AG09309 (cell line): Measurements from ENCODE around the gene DMXL1.

Experiments
- DNase-seq: peaks from one replicate; pipeline ENCODE4 v3.0.0-alpha.2; 2010; ENCODE audit warnings: low read depth
- H3K4me3 ChIP-seq: 2 replicates; pipeline ENCODE4 v1.5.1; 2011; ENCODE audit warnings: mild to moderate bottlenecking, low read depth, low read length, moderate library complexity; ENCODE audit not compliant: control insufficient read depth
- TF ChIP-seq, protein P1 (sequence below): IDR thresholded peaks from 2 replicates; pipeline ENCODE4 v1.5.1; 2011; ENCODE audit warnings: mild to moderate bottlenecking, low read depth, low read length, inconsistent platforms; ENCODE audit not compliant: insufficient read depth, control insufficient read depth; ENCODE audit errors: missing control alignments

Gene DMXL1

GRCh38 chr5:119286511-119287488 is 215.9 kb downstream of the DMXL1 start:
- H3K4me3 ChIP-seq = no peak overlapping the region
- no peak for DNase-seq
- TF ChIP-seq, protein P1, sequence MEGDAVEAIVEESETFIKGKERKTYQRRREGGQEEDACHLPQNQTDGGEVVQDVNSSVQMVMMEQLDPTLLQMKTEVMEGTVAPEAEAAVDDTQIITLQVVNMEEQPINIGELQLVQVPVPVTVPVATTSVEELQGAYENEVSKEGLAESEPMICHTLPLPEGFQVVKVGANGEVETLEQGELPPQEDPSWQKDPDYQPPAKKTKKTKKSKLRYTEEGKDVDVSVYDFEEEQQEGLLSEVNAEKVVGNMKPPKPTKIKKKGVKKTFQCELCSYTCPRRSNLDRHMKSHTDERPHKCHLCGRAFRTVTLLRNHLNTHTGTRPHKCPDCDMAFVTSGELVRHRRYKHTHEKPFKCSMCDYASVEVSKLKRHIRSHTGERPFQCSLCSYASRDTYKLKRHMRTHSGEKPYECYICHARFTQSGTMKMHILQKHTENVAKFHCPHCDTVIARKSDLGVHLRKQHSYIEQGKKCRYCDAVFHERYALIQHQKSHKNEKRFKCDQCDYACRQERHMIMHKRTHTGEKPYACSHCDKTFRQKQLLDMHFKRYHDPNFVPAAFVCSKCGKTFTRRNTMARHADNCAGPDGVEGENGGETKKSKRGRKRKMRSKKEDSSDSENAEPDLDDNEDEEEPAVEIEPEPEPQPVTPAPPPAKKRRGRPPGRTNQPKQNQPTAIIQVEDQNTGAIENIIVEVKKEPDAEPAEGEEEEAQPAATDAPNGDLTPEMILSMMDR = no peak

GRCh38 chr5:119287547-119288111 is 216.7 kb downstream of the DMXL1 start:
- TF ChIP-seq, protein P1 = no peak
- no peak overlapping the region for H3K4me3 ChIP-seq
- DNase-seq = no peak

- no peak for DNase-seq
- H3K4me3 ChIP-seq = no peak overlapping the region
- TF ChIP-seq, protein P1 = no peak
These were observed 217.6 kb downstream of the DMXL1 start for GRCh38 chr5:119288379-119289033.

DNA sequence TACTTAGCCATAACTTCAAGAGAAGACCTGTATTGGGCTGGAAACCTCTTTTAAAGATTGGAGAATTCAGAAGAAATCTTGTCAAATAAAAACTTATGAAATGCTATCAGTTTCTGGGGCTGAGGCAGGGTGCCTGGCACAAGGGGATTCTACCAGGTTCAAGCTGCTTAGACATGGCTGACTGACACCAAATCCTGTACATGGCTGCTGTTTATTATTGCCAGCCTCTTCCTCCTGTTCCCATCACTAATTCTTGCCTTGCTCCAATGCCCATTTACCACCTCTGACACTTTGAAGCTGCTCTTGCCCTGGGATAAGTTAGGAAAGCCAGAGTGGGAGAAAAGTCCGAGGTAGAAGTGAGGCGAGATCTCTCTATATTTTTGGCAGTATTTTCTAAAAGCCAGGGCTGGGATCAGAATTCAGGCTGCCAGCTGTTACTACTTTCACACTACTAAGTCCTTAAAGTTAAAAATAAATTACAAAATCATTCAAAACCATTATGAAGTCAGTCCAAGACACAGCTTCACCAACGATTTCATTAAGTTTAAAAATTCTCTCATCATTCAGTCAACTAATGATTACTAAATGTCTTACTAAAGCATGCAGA is 218.7 kb downstream of the DMXL1 start:
- no peak overlapping the region for H3K4me3 ChIP-seq
- TF ChIP-seq, protein P1 = no peak
- no peak for DNase-seq

DNA sequence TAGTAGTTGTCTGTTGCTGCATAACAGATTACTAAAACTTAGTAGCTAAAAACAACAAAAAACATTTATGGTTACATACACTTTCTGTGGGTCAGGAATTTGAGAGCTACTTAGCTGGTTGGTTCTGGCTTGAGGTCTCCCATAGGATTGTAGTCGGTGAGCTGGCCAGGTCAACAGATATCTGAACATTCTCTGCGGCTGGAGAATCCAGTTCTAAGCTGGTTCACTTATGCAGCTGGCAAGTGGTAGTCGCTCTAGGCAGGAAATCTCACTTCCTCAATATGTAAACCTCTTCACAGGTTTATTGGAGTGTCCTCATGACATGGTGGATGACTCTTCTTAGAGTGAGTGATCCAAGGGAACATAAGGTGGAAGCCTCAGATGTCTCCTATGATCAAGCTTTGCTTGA is 219.3 kb downstream of the DMXL1 start:
- H3K4me3 ChIP-seq = no peak overlapping the region
- DNase-seq = no peak
- TF ChIP-seq, protein P1 = no peak

DNA sequence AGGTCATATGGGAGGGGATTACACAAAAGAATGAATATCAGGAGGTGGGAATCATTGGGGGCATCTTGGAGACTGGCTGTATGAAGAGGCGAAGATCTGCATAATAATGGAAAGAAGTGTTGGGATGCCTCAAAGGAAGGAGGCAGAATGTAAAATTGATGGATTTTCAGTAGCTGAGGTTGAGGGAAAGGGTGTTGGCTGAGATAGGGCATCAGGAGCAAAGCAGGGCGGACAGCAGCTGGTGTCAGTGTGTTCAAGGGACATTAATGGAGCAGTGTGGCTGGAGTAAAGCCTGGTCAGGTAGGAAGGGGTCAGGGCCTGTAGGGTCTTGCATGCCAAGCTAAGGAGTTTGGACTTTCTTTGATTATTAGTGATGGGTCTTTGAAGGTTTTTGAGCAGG is 219.7 kb downstream of the DMXL1 start:
- TF ChIP-seq, protein P1 = no peak
- no peak for DNase-seq
- no peak overlapping the region for H3K4me3 ChIP-seq
